ENCODE measurements around the gene SHB.
"Not testable (repeated sequence)": the region's sequence is repeated elsewhere in the genome, so short reads cannot be mapped to it uniquely, and the experiment has no call there.

SHB gene

DNA sequence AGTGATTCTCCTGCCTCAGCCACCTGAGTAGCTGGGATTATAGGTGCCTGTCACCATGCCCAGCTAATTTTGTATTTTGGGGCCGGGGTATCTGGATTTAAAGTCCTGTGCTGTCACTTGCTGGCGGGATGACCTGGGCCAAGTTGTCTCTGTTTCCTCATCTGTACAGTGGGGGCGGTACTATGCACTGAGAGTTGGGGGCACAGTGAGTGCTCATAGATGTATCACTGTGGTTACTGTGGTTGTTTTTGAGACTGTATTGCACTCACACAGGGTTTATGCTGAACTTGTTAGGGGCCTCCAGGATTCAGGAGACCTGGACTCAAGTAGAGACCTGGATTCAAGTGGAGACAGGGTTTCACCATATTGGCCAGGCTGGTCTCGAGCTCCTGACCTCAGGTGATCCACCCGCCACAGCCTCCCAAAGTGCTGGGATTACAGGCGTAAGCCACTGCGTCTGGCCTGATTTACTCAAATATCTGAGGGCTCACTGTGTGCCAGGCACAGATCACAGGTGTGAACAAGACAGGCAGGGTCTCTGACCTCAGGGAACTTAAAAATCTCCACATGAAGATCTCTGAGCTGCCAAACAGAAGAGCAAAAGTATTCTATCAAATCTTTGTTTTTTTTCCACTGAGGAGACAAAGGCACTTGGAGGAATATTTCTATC, 103.2 kb downstream of the SHB start:
- H3K18ac ChIP-seq (ENCODE audit: low read length); H3K4me3 ChIP-seq (ENCODE audit: low read length); H3K27me3 ChIP-seq (ENCODE audit: insufficient read depth, low read length, poor library complexity); H2BK120ac ChIP-seq (ENCODE audit: low read depth, low read length); H3K4me1 ChIP-seq (ENCODE audit: control insufficient read depth, low read depth, low read length); H3K4me2 ChIP-seq (ENCODE audit: low read length); H3K36me3 ChIP-seq (ENCODE audit: control insufficient read depth, insufficient read depth, low read length); H3K9ac ChIP-seq (ENCODE audit: low read length); H2BK5ac ChIP-seq (ENCODE audit: low read length); H4K8ac ChIP-seq (ENCODE audit: low read depth, low read length); H3K4ac ChIP-seq (ENCODE audit: low read depth, low read length); H3K56ac ChIP-seq (ENCODE audit: low read length); H3K27ac ChIP-seq (ENCODE audit: low read depth, low read length); DNase-seq; H4K5ac ChIP-seq (ENCODE audit: low read length); H3K23ac ChIP-seq (ENCODE audit: low read length); H2AK5ac ChIP-seq (ENCODE audit: low read length); H2BK15ac ChIP-seq (replicated peaks; ENCODE audit: low read depth); H3K79me2 ChIP-seq (ENCODE audit: control insufficient read depth, insufficient read depth, low read length): not testable (repeated sequence)
- whole genome bisulfite sequencing (ENCODE audit: extremely low coverage, insufficient coverage, low lambda C conversion rate) = no CpG with 5 or more reads among the region's 7 CpGs
- H3K79me1 ChIP-seq (ENCODE audit: low read length) = peaks cover 37% of the 10 kb centered on the region

DNA sequence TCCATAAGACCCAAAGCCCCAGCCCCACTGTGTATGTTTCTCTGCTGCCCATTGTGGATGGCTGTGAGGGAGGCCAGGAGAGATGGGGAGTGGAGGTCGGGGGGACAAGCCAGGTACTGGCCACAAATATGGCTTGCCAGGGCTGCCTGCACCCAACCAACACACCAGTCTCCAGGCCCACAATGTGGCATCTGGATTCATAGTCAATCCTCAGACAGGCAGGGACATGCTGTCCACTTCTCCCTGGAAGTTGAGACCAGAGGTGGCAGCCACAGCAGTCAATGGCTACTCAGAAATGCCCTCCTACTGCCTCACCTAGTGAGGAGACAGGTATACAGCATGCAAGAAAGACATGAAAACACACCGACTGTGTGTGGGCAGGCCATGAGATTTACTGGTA, 103.9 kb downstream of the SHB start:
- peaks cover 6% of the 10 kb centered on the region for H3K79me2 ChIP-seq (ENCODE audit: control insufficient read depth, insufficient read depth, low read length)
- no peak overlapping the region for H2BK120ac ChIP-seq (ENCODE audit: low read depth, low read length)
- WGBS (ENCODE audit: extremely low coverage, insufficient coverage, low lambda C conversion rate) = no CpG with 5 or more reads among the region's 2 CpGs
- H3K27ac ChIP-seq (ENCODE audit: low read depth, low read length) = no peak overlapping the region
- no peak overlapping the region for H3K9ac ChIP-seq (ENCODE audit: low read length)
- H3K27me3 ChIP-seq (ENCODE audit: insufficient read depth, low read length, poor library complexity) = no peaks in the 10 kb centered on the region
- H3K4ac ChIP-seq (ENCODE audit: low read depth, low read length) = no peak overlapping the region
- no peak for DNase-seq
- H3K36me3 ChIP-seq (ENCODE audit: control insufficient read depth, insufficient read depth, low read length) = peaks cover 4% of the 10 kb centered on the region
- no peaks in the 10 kb centered on the region for H3K4me1 ChIP-seq (ENCODE audit: control insufficient read depth, low read depth, low read length)
- no peak overlapping the region for H3K56ac ChIP-seq (ENCODE audit: low read length)
- H3K79me1 ChIP-seq (ENCODE audit: low read length) = peaks cover 39% of the 10 kb centered on the region
- H3K4me2 ChIP-seq (ENCODE audit: low read length) = no peak overlapping the region
- no peak overlapping the region for H3K23ac ChIP-seq (ENCODE audit: low read length)
- no peak overlapping the region for H2BK5ac ChIP-seq (ENCODE audit: low read length)
- H3K18ac ChIP-seq (ENCODE audit: low read length) = no peak overlapping the region
- no peak overlapping the region for H2AK5ac ChIP-seq (ENCODE audit: low read length)
- no peak overlapping the region for H4K8ac ChIP-seq (ENCODE audit: low read depth, low read length)
- H3K4me3 ChIP-seq (ENCODE audit: low read length) = no peak overlapping the region
- H4K5ac ChIP-seq (ENCODE audit: low read length) = no peak overlapping the region
- H2BK15ac ChIP-seq (replicated peaks; ENCODE audit: low read depth) = no peak overlapping the region

DNA sequence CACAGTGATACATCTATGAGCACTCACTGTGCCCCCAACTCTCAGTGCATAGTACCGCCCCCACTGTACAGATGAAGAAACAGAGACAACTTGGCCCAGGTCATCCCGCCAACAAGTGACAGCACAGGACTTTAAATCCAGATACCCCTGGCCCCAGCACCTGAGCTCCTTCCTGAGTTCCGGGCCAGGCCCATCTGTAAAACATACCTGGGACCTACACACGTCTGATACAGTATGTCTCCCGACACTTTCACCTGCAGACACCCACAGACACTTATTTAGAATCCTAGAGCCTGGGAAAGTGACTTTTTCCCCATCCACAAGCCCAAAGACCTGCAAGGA, 104.3 kb downstream of the SHB start:
- Histone ChIP-seq H3K36me3 (ENCODE audit: control insufficient read depth, insufficient read depth, low read length) (peaks cover 4% of the 10 kb centered on the region), H3K23ac (ENCODE audit: low read length) (no peak overlapping the region), H3K4me2 (ENCODE audit: low read length) (no peak overlapping the region), H2BK120ac (ENCODE audit: low read depth, low read length) (no peak overlapping the region), H3K4ac (ENCODE audit: low read depth, low read length) (no peak overlapping the region), H2BK15ac (replicated peaks; ENCODE audit: low read depth) (no peak overlapping the region), H3K9ac (ENCODE audit: low read length) (no peak overlapping the region), H3K27ac (ENCODE audit: low read depth, low read length) (no peak overlapping the region), H3K79me2 (ENCODE audit: control insufficient read depth, insufficient read depth, low read length) (peaks cover 6% of the 10 kb centered on the region), H4K5ac (ENCODE audit: low read length) (no peak overlapping the region), H3K56ac (ENCODE audit: low read length) (no peak overlapping the region), H3K4me1 (ENCODE audit: control insufficient read depth, low read depth, low read length) (no peaks in the 10 kb centered on the region), H2AK5ac (ENCODE audit: low read length) (no peak overlapping the region), H2BK5ac (ENCODE audit: low read length) (no peak overlapping the region), H3K27me3 (ENCODE audit: insufficient read depth, low read length, poor library complexity) (no peaks in the 10 kb centered on the region), H4K8ac (ENCODE audit: low read depth, low read length) (no peak overlapping the region), H3K18ac (ENCODE audit: low read length) (no peak overlapping the region), H3K4me3 (ENCODE audit: low read length) (no peak overlapping the region), H3K79me1 (ENCODE audit: low read length) (peaks cover 36% of the 10 kb centered on the region)
- no peak for DNase-seq
- no CpG with 5 or more reads among the region's 5 CpGs for WGBS (ENCODE audit: extremely low coverage, insufficient coverage, low lambda C conversion rate)

DNA sequence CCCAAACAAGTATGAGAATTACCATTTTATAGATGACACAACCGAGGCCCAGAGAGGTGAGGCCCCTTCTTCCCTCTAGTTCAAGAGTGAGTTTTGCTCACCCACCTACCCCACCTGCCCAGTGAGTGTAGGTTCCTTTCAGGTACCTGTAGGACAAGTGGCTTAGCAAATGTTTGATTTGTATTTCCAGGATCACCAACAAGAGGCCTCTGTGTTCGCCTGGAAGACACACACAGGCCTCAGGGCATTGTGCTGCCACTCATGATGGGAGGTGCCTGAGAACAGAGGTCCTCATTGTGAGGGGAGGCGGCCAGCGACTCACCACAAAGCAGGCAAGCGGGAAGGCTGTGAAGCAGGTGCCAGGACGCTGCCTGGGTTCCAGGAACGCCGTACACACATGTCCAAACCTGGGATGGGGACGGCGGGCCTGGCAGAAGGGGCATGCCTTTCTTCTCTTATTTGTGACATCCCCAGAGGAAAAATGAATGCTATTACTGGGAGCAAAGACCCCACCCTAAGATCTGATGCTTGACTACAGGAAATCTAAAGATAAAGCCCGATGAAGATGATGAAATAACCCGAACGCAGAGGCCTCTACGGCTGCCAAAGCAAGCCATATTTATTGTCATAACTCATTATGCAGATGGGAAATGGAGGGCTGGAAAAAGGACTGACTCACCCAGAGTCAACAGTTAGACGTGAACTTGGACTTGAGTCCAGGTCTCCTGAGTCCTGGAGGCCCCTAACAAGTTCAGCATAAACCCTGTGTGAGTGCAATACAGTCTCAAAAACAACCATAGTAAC, 104.9 kb downstream of the SHB start:
- no peak overlapping the region for H2AK5ac ChIP-seq (ENCODE audit: low read length)
- H2BK120ac ChIP-seq (ENCODE audit: low read depth, low read length) = no peak overlapping the region
- H3K79me2 ChIP-seq (ENCODE audit: control insufficient read depth, insufficient read depth, low read length) = peaks cover 6% of the 10 kb centered on the region
- WGBS (ENCODE audit: extremely low coverage, insufficient coverage, low lambda C conversion rate) = no CpG with 5 or more reads among the region's 15 CpGs
- H3K36me3 ChIP-seq (ENCODE audit: control insufficient read depth, insufficient read depth, low read length) = peaks cover 4% of the 10 kb centered on the region
- H3K4ac ChIP-seq (ENCODE audit: low read depth, low read length) = no peak overlapping the region
- H2BK5ac ChIP-seq (ENCODE audit: low read length) = no peak overlapping the region
- H3K9ac ChIP-seq (ENCODE audit: low read length) = no peak overlapping the region
- no peak overlapping the region for H3K4me3 ChIP-seq (ENCODE audit: low read length)
- no peak overlapping the region for H3K18ac ChIP-seq (ENCODE audit: low read length)
- no peak overlapping the region for H3K27ac ChIP-seq (ENCODE audit: low read depth, low read length)
- H4K5ac ChIP-seq (ENCODE audit: low read length) = no peak overlapping the region
- H3K27me3 ChIP-seq (ENCODE audit: insufficient read depth, low read length, poor library complexity) = no peaks in the 10 kb centered on the region
- no peak for DNase-seq
- no peaks in the 10 kb centered on the region for H3K4me1 ChIP-seq (ENCODE audit: control insufficient read depth, low read depth, low read length)
- H3K23ac ChIP-seq (ENCODE audit: low read length) = no peak overlapping the region
- H2BK15ac ChIP-seq (replicated peaks; ENCODE audit: low read depth) = no peak overlapping the region
- H4K8ac ChIP-seq (ENCODE audit: low read depth, low read length) = no peak overlapping the region
- H3K56ac ChIP-seq (ENCODE audit: low read length) = no peak overlapping the region
- H3K79me1 ChIP-seq (ENCODE audit: low read length) = peaks cover 36% of the 10 kb centered on the region
- H3K4me2 ChIP-seq (ENCODE audit: low read length) = no peak overlapping the region

DNA sequence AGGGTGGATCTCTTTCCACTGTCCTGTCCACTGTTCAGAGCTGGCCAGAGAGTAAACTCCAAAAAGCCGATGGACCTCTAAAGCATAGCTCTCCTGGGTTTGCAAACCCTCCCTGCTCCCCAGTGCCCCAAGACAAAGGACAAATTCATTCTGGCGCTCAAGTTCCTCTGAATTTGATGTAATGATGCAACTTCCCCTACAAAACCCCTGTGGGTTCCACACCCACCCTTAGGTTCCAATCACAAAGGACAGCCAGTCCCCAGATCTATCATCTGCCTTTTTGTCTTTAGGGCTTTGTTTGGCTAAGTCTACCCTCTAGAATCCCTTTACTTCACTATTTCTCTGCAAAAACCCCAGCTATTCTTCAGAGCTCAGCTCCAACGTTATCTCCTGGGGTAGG, 107.7 kb downstream of the SHB start:
- H3K4me2 ChIP-seq (ENCODE audit: low read length) = no peak overlapping the region
- no peak overlapping the region for H4K8ac ChIP-seq (ENCODE audit: low read depth, low read length)
- H4K5ac ChIP-seq (ENCODE audit: low read length) = no peak overlapping the region
- peaks cover 40% of the 10 kb centered on the region for H3K79me1 ChIP-seq (ENCODE audit: low read length)
- H3K27me3 ChIP-seq (ENCODE audit: insufficient read depth, low read length, poor library complexity) = no peaks in the 10 kb centered on the region
- H3K27ac ChIP-seq (ENCODE audit: low read depth, low read length) = no peak overlapping the region
- peaks cover 3% of the 10 kb centered on the region for H3K79me2 ChIP-seq (ENCODE audit: control insufficient read depth, insufficient read depth, low read length)
- no peak overlapping the region for H2BK5ac ChIP-seq (ENCODE audit: low read length)
- H3K23ac ChIP-seq (ENCODE audit: low read length) = no peak overlapping the region
- no peak overlapping the region for H3K9ac ChIP-seq (ENCODE audit: low read length)
- H3K18ac ChIP-seq (ENCODE audit: low read length) = no peak overlapping the region
- H2BK120ac ChIP-seq (ENCODE audit: low read depth, low read length) = no peak overlapping the region
- no peak overlapping the region for H3K56ac ChIP-seq (ENCODE audit: low read length)
- H3K4me1 ChIP-seq (ENCODE audit: control insufficient read depth, low read depth, low read length) = no peaks in the 10 kb centered on the region
- H3K4ac ChIP-seq (ENCODE audit: low read depth, low read length) = no peak overlapping the region
- no CpG with 5 or more reads among the region's 3 CpGs for WGBS (ENCODE audit: extremely low coverage, insufficient coverage, low lambda C conversion rate)
- H2AK5ac ChIP-seq (ENCODE audit: low read length) = no peak overlapping the region
- no peak for DNase-seq
- no peaks in the 10 kb centered on the region for H3K36me3 ChIP-seq (ENCODE audit: control insufficient read depth, insufficient read depth, low read length)
- H2BK15ac ChIP-seq (replicated peaks; ENCODE audit: low read depth) = no peak overlapping the region
- H3K4me3 ChIP-seq (ENCODE audit: low read length) = no peak overlapping the region

Measured in mesendoderm (in vitro differentiated cells).